Measurements from ENCODE around the gene MARCHF3. TPM values are rescaled to one million over a fixed set of nuclear protein-coding genes. Genes with fewer than 3 reads are reported as not detected.
"Not testable (repeated sequence)": the region's sequence is repeated elsewhere in the genome, so short reads cannot be mapped to it uniquely, and the experiment has no call there.

The MARCHF3 gene
- polyA plus RNA-seq, 3 donors, result 2.8 to 37.9 (median 29.9) TPM

DNA sequence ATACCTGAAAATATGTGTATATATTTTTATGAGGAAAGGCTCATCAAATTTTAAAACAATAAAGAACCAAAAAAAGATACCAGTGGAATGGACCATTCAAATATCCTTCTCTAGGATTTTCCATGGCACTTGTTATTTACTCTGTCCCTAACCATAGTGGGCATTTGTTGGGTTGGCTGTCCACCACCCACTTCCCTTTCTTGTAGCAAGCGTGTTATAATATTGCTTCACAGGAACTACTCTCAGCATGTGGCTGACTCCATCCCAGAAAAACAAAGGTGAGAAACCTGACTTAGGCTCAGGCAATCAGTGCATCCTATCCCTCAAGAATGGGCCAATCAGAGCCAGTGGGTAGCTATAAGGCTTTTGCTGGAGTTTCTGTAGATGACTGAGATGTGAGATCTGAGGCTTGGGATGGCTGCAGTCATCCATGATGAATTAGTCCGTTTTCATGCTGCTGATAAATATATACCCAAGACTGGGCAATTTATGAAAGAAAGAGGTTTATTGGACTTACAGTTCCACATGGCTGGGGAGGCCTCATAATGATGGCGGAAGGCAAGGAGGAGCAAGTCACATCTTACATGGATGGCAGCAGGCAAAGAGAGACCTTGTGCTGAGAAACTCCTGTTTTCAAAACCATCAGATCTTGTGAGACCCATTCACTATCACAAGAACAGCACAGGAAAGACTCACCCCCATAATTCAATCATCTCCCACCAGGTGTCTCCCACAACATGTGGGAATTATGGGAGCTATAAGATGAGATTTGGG is 25.7 kb upstream of the MARCHF3 start:
- 77 to 94% (median 92%) methylated on average over 3 of the region's 3 CpGs for WGBS, 3 donors
- H3K27ac ChIP-seq (ENCODE audit: low read depth, low read length), result no peak overlapping the region

DNA sequence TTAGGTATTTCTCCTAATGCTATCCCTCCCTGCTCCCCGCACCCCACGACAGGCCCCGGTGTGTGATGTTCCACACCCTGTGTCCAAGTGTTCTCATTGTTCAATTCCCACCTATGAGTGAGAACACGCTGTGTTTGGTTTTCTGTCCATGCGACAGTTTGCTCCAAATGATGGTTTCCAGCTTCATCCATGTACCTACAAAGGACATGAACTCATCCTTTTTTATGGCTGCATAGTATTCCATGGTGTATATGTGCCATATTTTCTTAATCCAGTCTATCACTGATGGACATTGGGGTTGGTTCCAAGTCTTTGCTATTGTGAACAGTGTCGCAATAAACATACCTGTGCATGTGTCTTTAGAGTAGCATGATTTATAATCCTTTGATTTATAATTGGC is 23.2 kb upstream of the MARCHF3 start:
- H3K27ac ChIP-seq (ENCODE audit: low read depth, low read length), result not testable (repeated sequence)
- WGBS, 3 donors, result 96 to 98% (median 97%) methylated on average over 6 of the region's 6 CpGs

DNA sequence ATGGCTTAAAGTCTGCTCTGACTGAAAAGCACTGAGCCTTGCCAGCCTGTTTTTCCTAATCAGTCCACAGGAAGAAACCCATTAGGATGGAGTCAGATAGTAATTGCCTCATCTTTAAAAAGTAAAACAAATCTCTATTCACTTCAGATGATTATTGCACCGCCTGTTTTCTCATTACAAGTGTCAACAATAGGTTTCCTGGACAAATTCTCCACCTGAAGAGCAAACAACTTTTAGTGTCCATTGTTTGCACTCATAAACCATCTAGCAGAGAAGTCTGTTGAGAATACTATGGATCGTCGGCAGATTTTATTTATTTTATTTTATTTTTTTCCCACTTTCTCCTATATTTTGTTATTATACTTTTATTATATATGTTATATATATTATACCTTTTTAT is 22.7 kb upstream of the MARCHF3 start:
- WGBS, 3 donors, result 78 to 89% (median 86%) methylated on average over 3 of the region's 3 CpGs

DNA sequence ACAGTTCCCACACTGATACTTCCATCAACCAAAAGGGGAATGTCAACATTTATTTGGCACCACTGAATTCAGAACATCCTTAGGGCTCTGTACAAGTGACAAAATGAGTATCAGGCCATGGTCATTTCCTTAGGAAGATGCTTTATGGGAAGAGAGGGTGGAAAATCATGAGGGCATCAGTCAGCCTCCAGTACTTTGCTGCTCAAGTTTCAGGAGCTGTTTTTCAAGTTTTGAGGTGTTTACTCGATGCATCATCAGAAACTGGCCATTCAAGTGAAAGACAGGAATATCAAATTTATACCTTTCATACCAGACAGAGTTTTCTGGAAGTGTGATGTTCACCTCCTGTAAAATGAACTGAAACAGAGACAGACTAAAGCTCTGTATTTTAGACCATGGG is 21.2 kb upstream of the MARCHF3 start:
- 82 to 96% (median 94%) methylated on average over 1 of the region's 1 CpG for WGBS, 3 donors
- no peak overlapping the region for H3K27ac ChIP-seq (ENCODE audit: low read depth, low read length)

More for the DNA sequence above, 22.7 kb upstream of the MARCHF3 start:
- H3K27ac ChIP-seq (ENCODE audit: low read depth, low read length), result no peak overlapping the region

DNA sequence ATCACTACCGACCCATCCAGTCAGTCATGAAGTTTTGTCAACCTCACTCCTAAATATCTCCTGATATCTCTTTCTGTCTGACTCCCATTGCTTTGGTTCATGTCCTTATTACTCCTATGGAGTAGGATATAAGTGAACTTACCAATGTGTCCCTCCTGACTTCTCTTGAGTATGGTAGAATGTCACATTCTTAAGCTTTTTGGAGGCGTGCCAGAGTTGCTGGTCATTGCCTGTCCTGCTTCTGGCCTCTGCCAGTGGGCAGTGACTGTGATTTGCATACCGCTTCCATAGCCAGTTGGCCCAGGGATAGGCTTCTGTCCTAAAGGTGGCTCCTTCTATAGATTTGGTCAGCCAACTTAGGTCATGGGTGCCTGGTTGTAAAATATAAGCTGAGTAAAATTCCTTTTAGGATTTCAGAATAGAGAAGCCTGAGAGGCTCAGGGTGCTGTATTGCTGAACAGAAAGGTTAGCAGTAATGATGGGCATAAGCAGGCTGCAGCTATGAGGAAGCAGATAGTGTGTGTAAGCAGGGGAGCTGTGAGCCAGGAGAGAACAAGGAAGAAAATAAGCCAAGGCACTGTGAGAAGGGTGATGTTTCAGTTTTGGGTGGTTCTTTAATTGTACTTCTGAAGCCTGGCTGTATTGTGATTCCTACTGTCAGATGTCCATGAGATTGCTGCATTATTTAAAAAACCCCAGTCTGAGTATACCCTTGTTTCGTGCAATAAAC is 16.1 kb upstream of the MARCHF3 start:
- no peak overlapping the region for H3K27ac ChIP-seq (ENCODE audit: low read depth, low read length)
- WGBS, 3 donors, result 91 to 93% (median 92%) methylated on average over 4 of the region's 4 CpGs

DNA sequence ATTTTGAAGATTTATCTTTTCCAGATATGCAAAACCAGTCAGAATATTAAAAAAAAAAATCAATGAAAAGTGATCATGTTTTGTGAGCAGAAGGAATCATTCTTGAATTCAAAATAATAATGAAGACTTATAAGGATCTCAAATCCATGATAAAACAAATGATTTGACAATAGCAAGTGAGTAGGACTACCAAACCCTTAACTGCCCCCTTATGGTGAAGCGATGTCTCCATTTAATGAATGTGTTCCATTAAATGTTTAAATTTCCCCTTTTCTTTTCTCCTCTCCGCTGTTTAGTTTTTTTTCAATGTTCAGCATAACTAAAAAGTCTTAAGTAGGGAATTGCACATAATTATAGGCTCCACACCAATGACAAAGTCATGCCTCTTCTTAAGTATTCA is 12.2 kb upstream of the MARCHF3 start:
- 86 to 98% (median 92%) methylated on average over 2 of the region's 2 CpGs for WGBS, 3 donors
- H3K27ac ChIP-seq (ENCODE audit: low read depth, low read length), result no peak overlapping the region

DNA sequence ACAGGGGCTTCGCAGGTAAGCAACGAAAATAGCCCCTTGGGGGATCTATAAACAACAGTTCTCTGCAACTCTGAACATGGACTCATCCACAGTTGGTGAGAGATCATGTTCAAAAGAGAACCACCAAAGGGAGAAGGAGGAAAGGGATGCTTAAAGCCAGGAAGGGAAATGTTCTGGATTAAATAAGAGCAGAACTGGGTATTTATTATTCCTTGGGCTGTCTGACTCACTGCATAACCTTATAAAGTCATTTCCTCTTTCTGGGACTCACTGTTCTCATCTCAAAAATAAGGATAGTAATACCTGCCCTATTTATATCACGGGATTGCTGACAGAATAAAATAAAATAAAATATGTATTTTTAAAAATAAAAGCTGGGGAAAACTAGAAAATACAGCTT is 11.2 kb upstream of the MARCHF3 start:
- H3K27ac ChIP-seq (ENCODE audit: low read depth, low read length), result no peak overlapping the region
- WGBS, 3 donors, result 65 to 79% (median 65%) methylated on average over 3 of the region's 3 CpGs

DNA sequence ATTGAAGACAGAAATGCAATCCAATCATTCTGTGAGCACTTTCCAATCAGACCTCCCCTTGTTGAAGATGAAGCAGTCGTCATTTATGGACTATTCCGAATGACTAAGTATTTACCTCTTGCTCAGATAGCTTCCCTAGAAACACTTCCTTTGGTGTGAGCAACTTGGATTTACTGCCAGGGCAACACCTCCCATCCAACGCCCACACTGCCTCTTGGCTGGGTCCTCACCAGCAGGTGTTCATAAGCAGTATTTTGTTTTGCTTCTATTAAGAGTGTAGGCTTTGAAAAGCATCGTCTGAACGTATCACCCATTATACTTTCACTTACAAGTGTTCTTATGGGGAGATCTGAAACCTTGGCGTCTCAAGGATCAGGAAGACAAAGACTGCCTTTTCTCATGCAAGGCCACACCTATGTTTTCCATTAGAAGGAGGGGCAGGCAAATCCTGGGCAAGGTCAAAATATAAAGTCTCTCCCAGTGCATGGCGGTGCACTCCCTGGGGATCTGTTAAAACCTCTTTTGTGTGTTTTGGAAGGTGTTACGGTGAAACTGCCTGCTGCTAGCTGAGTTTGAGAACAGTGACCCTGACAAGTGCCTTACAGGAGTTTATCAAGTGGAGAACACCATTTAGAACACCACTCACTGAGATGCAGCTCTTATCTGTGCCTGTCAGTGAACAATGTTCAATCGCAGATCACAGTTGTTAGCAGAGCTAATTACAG is 10.6 kb upstream of the MARCHF3 start:
- WGBS, 3 donors, result 24 to 58% (median 57%) methylated on average over 9 of the region's 9 CpGs
- H3K27ac ChIP-seq (ENCODE audit: low read depth, low read length), result no peak overlapping the region

DNA sequence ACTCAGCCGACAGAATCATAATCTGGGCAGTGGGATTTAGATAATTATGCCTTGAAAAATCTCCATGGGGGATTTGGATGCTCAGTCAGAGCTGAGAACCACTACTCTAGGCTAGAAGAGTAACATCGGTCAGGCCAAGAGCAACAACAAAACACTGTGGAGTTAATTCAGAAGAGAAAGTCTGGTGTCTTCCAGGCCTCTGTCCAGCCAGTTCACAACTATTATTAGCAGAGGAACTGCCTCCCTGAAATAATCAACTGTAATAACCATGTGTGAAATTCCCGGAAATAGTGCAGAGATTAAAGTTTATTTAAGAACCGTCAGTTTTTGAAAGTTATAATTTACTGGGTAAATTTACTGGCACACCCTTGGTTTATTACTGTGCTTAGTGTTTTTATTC is 8.2 kb upstream of the MARCHF3 start:
- no peak overlapping the region for H3K27ac ChIP-seq (ENCODE audit: low read depth, low read length)

DNA sequence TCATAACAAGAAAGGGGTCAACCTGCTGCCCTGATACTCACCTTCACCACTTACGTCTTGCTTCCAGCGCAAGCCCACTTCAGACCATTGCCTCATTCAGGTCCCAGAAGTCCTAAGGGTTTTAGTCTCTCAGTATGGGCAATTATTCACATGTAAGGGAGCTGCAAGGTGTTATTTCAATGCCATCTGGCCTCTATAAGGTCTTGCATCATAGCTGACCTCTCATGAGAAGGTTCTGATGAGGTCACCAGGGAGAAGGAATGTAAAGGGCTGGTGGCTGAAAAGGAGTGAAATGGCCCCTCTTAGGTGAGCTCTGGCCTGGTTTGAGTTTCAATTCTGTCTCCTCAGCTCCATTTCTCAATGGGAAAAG is 1.5 kb upstream of the MARCHF3 start:
- H3K27ac ChIP-seq (ENCODE audit: low read depth, low read length), result no peak overlapping the region
- WGBS, 3 donors, result 92 to 95% (median 95%) methylated on average over 2 of the region's 2 CpGs

More for the DNA sequence above, 8.2 kb upstream of the MARCHF3 start:
- 55 to 74% (median 71%) methylated on average over 4 of the region's 4 CpGs for WGBS, 3 donors

DNA sequence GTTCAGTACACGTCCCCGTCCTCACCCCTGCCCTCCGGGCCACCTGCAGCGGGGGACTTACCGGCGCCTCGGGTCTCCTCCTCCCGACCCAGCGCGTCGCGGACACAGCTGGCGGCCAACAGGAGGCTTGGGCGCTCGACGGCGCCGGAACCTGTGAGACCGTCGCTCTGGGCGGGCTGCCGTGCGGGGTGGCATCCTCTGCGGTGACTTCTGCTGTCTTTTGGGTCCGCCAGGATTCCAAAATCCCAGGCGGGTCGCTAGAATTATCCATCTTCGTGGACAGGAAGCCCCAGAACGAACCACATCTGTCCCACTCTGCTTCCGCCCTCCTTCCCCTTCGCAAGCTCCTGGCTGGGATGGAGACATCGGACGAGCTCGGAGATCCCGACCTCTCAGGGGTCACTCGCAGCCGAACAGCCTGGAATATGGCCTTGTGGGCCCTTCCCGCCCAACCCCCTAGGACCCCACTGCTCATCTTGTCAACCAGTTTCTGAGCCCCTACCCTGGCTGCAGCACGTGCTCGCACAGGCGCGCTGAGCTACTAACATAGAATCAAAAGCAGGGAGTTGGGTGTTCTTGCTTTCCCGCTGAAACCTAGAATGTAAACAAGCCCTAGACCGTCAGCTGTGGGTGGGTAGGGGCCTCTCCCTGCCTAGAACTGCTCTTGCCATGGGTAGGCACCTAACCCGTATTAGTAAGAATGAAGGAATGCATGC is 947 bp upstream of the MARCHF3 start:
- H3K27ac ChIP-seq (ENCODE audit: low read depth, low read length), result no peak overlapping the region
- WGBS, 3 donors, result 17 to 18% (median 18%) methylated on average over 45 of the region's 45 CpGs

DNA sequence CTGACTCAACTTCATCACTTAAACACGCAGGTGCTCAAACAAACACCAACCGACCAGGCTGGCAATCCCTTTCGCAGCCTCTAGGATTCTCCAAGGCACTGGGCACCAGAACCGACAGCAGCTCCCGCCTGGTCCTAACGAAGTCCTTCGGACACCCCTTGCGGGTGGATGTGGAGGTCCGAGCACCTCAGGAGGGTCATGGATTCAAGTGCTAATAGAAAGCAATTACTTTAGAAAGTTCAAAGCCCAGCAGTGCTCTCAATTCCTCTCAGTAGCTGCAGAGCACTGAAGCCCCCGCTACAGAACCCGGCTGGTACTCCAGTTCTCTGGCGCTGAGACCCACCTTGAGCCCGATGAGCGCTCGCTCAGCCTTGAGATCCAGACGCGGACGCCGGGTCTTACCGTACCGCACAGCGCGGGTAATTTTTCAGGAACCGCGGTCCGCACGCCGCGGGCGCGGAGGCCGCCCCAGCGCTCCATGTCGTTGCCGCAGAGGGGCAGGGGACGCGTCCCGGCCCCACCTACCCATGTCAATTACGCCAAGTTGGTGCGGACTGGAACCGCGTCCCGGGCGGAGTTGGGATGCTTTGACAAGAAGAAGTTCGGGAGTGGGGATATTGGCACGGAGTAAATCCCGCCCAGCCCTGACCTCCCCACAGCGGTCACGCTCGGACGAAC is 638 bp downstream of the MARCHF3 start:
- no peak overlapping the region for H3K27ac ChIP-seq (ENCODE audit: low read depth, low read length)
- WGBS, 3 donors, result 0 to 1% (median 1%) methylated on average over 51 of the region's 51 CpGs

DNA sequence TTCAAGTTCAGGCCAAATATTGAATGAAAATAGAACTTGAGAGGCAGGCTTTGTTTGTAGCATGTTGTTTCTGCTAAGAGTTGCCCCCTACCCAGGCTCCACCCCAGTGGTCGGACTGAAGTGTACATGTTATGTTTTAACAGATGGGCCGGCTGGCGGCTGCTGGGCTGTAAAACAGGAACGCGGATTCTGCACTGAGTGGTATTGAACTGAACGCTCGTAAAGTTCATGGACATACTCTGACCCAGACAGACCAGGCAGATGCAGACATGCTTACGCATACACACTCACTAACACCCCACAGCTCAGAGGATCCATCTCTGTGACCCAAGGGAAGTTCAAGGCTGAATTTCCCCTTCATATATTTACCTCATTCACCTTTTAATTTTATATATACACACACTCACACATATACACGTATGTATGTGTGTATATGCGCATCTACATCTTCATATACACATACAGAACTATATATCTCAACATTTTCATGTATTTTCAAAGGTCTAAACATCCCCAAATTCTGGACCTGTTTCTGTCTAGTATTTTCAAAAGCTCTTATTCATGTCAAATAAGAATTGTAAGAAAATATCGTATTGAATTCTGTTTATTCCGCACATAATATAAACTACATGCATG is 1.4 kb downstream of the MARCHF3 start:
- 29 to 43% (median 41%) methylated on average over 12 of the region's 12 CpGs for WGBS, 3 donors

DNA sequence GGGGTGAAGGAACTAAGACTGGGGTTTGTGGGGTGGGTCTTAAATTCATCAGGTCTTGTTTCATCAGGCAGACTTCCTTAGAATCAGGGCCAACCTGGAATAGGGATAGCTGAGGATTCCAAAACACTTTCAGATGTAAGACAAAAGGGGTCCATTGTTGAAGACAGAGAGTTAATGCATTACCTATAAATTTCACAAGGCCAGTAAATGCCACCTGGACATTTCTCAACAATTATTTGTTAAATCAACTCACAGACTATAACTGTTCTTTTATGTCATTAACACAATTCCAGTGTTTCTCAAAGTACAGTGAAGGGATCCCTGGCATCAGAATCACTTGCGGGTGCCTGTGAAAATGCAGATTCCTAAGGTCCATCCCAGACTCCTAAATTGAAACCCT is 2.8 kb downstream of the MARCHF3 start:
- no peak overlapping the region for H3K27ac ChIP-seq (ENCODE audit: low read depth, low read length)
- WGBS, 3 donors, result 70 to 100% (median 94%) methylated on average over 1 of the region's 1 CpG

More for the DNA sequence above, 1.4 kb downstream of the MARCHF3 start:
- H3K27ac ChIP-seq (ENCODE audit: low read depth, low read length), result no peak overlapping the region

DNA sequence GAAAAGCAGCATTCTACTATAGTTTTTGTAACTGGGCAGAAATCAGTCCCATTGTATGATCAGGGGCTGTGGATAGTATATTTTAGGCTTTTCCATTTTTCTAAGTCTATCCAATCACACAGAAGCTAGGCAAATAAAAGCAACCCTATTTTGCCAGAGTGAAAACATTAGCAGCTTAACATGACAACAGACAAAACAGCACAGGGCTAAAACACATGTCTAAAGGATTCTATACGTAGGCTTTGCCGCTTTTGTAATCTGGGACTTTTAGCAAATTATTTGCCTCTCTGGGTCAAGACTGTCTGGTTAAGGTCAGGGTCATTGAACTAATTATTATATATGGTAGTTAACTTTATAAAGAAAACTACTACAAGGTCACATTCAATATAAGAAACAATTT is 4.2 kb downstream of the MARCHF3 start:
- 79 to 92% (median 81%) methylated on average over 2 of the region's 2 CpGs for WGBS, 3 donors
- H3K27ac ChIP-seq (ENCODE audit: low read depth, low read length), result no peak overlapping the region

DNA sequence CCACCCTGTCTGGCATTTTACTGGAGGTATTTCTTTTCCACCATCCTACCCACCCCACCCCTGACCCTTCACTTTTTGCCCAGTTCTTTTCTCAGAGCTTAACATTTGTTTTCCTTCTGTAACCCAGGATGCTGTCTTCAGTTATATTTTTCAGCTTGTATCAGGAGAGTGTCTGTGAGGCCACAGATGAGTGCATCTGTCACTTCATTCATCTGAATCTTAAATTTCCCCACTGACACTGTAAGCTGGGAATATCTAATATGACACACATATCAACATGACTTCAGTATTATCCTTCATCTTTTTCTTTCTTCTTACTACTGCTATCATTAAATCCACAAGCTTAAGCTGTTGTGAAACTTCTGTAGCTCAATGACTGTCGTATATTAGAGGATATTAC is 4.9 kb downstream of the MARCHF3 start:
- H3K27ac ChIP-seq (ENCODE audit: low read depth, low read length), result no peak overlapping the region
- WGBS, 3 donors, result 48 to 82% (median 49%) methylated on average over 1 of the region's 1 CpG

DNA sequence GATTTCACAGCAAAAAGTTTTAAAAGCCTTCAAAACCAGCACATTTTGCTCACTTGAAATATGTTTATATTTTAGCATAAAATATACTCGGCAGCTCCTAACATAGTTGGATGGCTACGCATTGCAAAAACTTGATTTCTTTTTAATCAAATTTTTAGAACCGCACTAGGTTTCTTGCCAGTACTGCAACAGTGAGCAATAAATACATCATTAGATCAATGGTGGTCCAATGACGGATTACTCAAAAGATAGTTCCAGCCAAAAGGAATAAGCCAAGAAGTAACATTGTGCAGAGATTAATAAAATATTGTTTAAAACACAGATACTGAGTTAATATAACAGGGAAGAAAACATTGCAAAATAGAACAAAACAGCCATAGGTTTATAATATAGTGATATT is 5.5 kb downstream of the MARCHF3 start:
- H3K27ac ChIP-seq (ENCODE audit: low read depth, low read length), result no peak overlapping the region
- WGBS, 3 donors, result 61 to 71% (median 64%) methylated on average over 4 of the region's 4 CpGs
